Nephron progenitor cell (in vitro differentiated cells): Measurements from ENCODE around the gene CEP131.

Source experiments
- DNase-seq: peaks from one replicate; pipeline ENCODE4 v3.0.0; 2021
- H3K27ac Mint-ChIP-seq: 2 replicates; pipeline ENCODE4 v1.8.0; 2021; ENCODE audit warnings: mild to moderate bottlenecking, moderate library complexity, mixed read lengths
- H3K27me3 Mint-ChIP-seq: 2 replicates; pipeline ENCODE4 v1.8.0; 2021; ENCODE audit warnings: mild to moderate bottlenecking, low read depth, mixed read lengths; ENCODE audit not compliant: poor library complexity
- H3K36me3 Mint-ChIP-seq: 2 replicates; pipeline ENCODE4 v1.8.0; 2021; ENCODE audit warnings: low read depth, mixed read lengths
- H3K4me1 Mint-ChIP-seq: 2 replicates; pipeline ENCODE4 v1.8.0; 2021; ENCODE audit warnings: mixed read lengths
- H3K4me3 Mint-ChIP-seq: 2 replicates; pipeline ENCODE4 v1.8.0; 2021; ENCODE audit warnings: mild to moderate bottlenecking, moderate library complexity, mixed read lengths
- H3K9me3 Mint-ChIP-seq: 2 replicates; pipeline ENCODE4 v1.8.0; 2021; ENCODE audit warnings: mild to moderate bottlenecking, moderate library complexity, mixed read lengths
- TF ChIP-seq, protein P1 (sequence below): fragments of 200-600 bp; sonication (generic); IDR thresholded peaks from 2 replicates; pipeline ENCODE4 v1.5.0; 2021; ENCODE audit warnings: antibody characterized with exemption

The CEP131 gene

DNA sequence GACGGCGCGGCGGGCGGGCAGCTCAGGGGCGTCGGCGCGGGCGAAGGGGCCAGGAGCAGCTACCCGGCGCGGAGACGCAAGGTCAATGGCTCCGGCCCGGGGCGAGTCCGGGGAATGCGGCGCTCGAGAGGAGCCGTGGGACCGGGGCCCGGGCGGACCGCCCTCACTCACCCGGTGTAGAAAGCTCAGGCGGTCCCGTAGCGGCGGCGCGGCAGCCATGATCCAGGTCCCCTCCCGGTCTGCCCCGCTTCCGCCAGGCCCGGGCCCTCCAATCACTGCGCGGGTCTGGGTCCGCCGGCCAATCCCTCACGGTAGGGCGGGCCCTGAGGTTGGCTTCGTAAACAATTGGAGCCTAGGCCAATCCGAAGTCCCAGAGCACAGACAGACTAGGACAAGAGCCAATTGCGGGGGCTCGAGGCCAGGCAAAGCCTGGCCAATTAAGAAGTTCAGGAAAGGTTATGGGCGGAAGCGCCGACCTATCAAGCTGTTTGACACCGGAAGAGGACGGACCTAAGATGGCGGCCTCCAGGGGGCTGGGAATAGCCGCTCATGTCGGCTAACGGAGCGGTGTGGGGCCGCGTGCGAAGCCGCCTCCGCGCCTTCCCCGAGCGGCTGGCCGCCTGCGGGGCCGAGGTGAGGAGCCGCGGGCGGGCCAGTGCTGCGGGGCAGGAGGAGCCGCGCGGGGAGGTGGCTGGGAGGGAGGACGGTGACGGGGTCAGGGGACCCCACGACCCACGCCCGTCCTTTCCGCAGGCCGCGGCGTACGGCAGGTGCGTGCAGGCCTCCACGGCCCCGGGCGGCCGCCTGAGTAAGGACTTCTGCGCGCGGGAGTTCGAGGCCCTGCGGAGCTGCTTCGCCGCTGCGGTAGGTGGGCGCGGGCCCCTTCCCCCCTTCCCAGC, 16.3 kb upstream of the CEP131 start, which contains the start of the genes NDUFAF8 and TEPSIN:
Gene NDUFAF8, plus strand, starts transcription at position 504 of the 899 bp plus-strand sequence. Its CDS starts 46 bp downstream, at position 550.
Gene TEPSIN, minus strand, starts transcription at position 241 of the 899 bp plus-strand sequence. Its CDS starts 22 bp downstream, at position 219.
- peaks cover 49% of the 10 kb centered on the region for H3K4me1 Mint-ChIP-seq
- TF ChIP-seq, protein P1, sequence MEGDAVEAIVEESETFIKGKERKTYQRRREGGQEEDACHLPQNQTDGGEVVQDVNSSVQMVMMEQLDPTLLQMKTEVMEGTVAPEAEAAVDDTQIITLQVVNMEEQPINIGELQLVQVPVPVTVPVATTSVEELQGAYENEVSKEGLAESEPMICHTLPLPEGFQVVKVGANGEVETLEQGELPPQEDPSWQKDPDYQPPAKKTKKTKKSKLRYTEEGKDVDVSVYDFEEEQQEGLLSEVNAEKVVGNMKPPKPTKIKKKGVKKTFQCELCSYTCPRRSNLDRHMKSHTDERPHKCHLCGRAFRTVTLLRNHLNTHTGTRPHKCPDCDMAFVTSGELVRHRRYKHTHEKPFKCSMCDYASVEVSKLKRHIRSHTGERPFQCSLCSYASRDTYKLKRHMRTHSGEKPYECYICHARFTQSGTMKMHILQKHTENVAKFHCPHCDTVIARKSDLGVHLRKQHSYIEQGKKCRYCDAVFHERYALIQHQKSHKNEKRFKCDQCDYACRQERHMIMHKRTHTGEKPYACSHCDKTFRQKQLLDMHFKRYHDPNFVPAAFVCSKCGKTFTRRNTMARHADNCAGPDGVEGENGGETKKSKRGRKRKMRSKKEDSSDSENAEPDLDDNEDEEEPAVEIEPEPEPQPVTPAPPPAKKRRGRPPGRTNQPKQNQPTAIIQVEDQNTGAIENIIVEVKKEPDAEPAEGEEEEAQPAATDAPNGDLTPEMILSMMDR, result no peak
- H3K27ac Mint-ChIP-seq, result no peak within 1 kb of the TSS
- H3K4me3 Mint-ChIP-seq, result peak within 1 kb of the TSS; percentile 93
- no peaks in the 10 kb centered on the region for H3K27me3 Mint-ChIP-seq
- no peaks in the 10 kb centered on the region for H3K9me3 Mint-ChIP-seq
- DNase-seq, result peak; percentile 93
- H3K36me3 Mint-ChIP-seq, result no peaks in the 10 kb centered on the region

DNA sequence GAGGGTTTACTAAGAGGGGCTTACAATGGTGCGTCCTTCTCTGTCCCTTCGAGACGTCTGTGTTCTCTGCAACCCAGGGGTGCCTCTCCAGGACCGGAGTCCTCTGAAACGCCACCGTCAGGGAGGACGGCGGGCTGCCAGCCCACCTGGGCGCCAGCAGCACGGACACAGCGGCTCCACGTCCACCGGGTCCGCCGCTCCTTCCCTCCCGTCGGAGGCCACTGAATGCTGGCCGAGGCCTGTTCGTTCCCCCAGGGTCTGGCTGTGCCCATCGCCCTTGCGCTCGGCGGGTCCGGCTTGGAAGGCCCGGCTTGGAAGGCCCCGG, 15.7 kb upstream of the CEP131 start:
- H3K9me3 Mint-ChIP-seq, result no peaks in the 10 kb centered on the region
- no peaks in the 10 kb centered on the region for H3K27me3 Mint-ChIP-seq
- no peaks in the 10 kb centered on the region for H3K36me3 Mint-ChIP-seq
- H3K4me1 Mint-ChIP-seq, result peaks cover 49% of the 10 kb centered on the region
- TF ChIP-seq, protein P1, result no peak
- no peak overlapping the region for H3K27ac Mint-ChIP-seq
- peak overlapping the region; percentile 87 for H3K4me3 Mint-ChIP-seq
- DNase-seq, result no peak

DNA sequence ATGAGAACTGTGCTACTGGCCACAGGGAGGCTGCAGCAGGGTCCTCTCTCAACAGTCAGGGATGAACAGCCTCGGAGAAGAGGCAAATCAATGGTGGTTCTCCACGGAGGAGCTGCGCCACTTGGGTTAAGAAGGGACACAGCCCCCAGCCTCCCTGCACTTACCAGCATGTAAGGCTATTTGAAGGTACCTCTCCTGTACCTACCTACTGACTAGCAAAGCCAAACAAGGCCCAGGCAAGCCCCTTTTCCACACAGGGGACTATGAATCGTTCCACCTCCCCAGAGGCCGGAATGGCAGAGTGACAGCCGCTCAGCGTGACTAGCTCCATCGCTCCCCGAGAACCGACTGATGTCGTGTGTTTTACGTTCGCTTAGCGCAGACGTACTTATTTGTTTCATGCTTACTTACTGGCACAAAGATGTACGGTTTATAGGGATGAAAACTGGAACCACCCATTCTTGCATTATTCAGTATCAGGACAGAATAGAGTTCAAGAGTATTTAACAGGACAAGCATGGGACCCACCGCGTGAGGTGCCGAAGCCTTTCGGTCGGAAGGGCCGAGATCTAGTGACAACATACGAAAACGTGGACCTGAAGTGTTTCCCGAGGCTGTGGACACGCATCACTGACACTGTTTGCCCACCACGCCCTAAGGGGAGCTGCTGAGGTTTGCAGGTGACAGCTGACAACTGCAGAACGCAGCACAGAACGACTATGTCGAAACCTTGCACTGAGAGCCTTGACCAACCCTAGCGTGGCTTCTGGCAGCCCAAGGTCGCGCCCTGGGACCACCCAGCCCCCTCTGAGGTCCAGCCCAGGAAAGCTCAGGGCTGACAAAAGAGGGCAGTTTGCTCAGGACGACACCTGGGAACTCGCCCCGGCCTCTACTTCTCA, 15.1 kb upstream of the CEP131 start:
- H3K27ac Mint-ChIP-seq, result no peak overlapping the region
- DNase-seq, result no peak
- peak overlapping the region; percentile 87 for H3K4me3 Mint-ChIP-seq
- H3K9me3 Mint-ChIP-seq, result no peaks in the 10 kb centered on the region
- H3K27me3 Mint-ChIP-seq, result no peaks in the 10 kb centered on the region
- TF ChIP-seq, protein P1, result no peak
- H3K4me1 Mint-ChIP-seq, result peaks cover 49% of the 10 kb centered on the region
- H3K36me3 Mint-ChIP-seq, result no peaks in the 10 kb centered on the region

DNA sequence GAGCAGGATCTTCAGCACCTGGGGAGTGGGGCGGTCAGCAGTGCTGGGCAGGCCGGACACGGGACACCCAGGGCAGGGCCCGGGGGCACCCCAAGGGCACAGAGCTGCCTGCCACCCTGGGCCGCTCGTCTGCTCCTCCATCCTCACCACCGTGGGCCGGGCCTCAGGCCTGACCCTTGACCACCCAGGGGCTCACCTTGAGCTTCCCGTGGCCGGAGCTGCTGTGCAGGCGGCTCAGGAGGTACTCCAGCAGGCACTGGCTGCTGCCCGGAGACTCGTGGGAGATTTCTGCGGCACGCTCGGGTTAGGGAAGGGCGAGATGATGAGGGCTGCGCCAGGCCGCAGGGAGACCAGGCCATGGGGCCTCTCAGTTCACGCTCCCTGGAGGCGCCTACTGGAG, 14.0 kb upstream of the CEP131 start:
- H3K27me3 Mint-ChIP-seq, result no peaks in the 10 kb centered on the region
- no peak for DNase-seq
- peak overlapping the region; percentile 87 for H3K4me3 Mint-ChIP-seq
- H3K27ac Mint-ChIP-seq, result no peak overlapping the region
- no peaks in the 10 kb centered on the region for H3K36me3 Mint-ChIP-seq
- TF ChIP-seq, protein P1, result no peak
- H3K4me1 Mint-ChIP-seq, result peaks cover 41% of the 10 kb centered on the region
- no peaks in the 10 kb centered on the region for H3K9me3 Mint-ChIP-seq

DNA sequence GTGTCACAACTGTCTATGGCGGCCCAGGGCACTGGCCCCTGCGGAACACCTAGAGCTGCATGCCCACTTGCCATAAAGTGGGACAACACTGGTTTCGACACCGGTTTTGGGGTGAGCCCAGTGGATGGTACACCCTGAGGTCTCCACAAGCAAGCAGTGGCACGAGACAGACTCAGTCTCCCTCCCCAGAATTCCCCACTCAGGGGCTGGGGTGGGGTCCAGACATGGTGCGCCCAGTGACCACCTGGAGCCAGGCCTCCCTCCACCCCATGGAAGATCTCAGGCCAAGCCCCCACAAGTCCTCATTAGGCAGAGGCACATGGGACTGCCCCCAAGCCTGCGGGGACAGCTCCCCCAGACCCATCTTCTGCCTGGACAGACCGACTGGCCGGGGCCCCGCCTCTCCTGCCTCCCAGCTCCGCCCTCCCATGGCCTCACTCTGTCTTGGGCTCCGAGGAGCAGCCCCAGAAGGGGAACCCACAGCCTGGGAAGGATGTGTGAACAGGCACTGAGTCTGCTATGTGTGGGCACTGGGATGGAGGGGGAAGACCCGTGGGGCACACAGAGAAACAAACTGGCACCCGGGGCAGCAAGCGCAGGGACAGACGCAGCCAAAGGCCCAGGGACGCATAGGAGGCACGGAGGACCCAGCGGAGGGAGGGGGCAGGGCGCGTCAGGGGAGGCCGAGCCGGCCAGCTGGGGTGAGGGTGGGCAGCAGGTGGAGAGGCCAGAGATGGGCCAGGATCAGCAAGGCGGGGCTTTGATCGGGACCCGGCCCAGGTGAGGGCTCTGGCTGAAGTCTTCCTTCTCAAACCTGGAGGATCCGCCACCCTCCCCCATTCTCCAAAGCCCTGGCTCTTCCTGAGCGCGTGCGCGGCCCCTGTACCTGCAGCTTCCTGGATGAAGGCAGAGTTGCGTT, 13.3 kb upstream of the CEP131 start:
- H3K36me3 Mint-ChIP-seq, result peaks cover 1% of the 10 kb centered on the region
- H3K4me3 Mint-ChIP-seq, result no peak overlapping the region

More for the DNA sequence above, 13.3 kb upstream of the CEP131 start:
- H3K9me3 Mint-ChIP-seq, result no peaks in the 10 kb centered on the region
- no peaks in the 10 kb centered on the region for H3K27me3 Mint-ChIP-seq
- TF ChIP-seq, protein P1, result no peak
- H3K4me1 Mint-ChIP-seq, result peaks cover 35% of the 10 kb centered on the region
- no peak for DNase-seq
- no peak overlapping the region for H3K27ac Mint-ChIP-seq
